C4-2B (cell line): ENCODE measurements around the gene KCNA4.

Experiments used
- H3K27ac ChIP-seq: fragments of 450-650 bp; 2 replicates; pipeline ENCODE4 v1.5.1; 2017
- ZFX ChIP-seq: fragments of 450-650 bp; IDR thresholded peaks from 2 replicates; pipeline ENCODE4 v1.6.1; 2017
- TF ChIP-seq, protein P1 (sequence below): fragments of 450-650 bp; conservative IDR thresholded peaks from 2 replicates; pipeline ENCODE4 v1.5.1; 2017; ENCODE audit warnings: mild to moderate bottlenecking

KCNA4 gene

DNA sequence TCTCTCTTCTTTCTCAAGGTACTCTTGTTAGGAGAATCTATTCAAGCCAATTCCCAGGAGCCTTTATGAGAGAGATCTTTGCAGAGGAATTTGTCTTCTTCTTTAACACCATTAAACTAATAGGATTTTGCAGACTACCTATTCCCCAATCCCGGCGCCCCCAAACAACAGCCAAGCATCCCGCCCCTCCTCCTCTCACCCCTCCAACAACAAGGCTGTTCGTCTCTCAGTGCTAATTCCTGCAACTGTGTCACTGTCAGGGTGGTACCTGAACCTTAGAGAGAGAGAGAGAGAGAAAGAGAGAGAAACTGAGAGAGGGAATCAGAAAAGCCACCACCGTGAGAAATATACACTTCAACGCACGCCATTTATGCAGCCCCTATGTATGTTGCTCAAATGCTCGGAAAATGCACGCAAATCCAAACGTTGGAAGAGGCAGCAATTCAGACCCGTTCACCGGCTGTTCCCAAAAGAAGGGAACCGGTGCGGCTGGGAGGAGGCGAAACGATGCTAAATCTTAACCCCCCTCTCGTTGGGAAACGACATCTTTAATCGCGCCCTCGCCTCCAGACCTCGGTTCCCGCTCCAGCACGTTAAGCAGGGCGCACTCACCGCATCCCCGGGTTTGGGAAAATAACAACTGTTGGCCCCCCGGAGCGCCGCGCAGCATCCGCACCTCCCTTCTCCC is 961 bp downstream of the KCNA4 start:
- no peak for TF ChIP-seq ZFX
- TF ChIP-seq, protein P1, sequence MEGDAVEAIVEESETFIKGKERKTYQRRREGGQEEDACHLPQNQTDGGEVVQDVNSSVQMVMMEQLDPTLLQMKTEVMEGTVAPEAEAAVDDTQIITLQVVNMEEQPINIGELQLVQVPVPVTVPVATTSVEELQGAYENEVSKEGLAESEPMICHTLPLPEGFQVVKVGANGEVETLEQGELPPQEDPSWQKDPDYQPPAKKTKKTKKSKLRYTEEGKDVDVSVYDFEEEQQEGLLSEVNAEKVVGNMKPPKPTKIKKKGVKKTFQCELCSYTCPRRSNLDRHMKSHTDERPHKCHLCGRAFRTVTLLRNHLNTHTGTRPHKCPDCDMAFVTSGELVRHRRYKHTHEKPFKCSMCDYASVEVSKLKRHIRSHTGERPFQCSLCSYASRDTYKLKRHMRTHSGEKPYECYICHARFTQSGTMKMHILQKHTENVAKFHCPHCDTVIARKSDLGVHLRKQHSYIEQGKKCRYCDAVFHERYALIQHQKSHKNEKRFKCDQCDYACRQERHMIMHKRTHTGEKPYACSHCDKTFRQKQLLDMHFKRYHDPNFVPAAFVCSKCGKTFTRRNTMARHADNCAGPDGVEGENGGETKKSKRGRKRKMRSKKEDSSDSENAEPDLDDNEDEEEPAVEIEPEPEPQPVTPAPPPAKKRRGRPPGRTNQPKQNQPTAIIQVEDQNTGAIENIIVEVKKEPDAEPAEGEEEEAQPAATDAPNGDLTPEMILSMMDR = no peak
- H3K27ac ChIP-seq = no peak overlapping the region

DNA sequence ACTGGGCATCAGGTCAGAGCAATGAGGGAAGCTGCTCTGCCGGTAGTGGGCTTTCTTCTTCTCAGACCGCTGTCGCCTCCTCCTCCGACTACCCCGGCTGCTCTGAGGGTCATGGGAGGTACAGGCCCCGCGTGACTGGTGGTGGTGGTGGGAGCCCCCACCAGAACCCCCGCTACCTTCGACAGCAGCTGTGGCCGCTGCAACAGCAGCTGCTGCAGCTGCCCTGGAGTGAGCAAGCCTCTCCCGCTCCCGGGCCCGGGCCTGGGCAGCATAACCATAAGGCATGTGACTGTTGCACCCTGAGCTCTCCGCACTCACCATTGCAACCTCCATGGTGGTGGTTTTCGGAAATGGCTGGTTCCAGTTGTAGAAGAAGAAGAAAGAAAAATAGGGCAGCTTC is 4.5 kb downstream of the KCNA4 start:
- H3K27ac ChIP-seq = no peak overlapping the region
- TF ChIP-seq, protein P1 = no peak
- TF ChIP-seq ZFX = no peak

DNA sequence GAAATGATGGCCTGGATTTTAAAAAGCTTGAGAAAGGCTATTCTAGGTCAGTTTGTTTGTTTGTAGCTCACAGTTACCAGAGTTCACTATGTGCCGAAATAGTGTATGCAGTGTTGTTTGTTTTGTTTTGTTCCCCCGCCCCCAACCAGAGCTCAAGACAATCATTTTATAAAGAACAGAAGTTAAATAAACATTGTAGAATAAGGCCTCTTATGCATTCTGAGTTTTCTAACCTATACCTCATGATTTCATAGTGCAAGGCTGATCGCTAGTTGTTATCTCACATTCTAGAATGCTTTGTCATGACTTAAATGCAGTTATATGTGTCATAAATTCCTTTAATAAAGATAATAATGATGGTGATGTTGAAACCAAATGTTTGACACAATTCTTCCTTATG is 7.8 kb downstream of the KCNA4 start:
- H3K27ac ChIP-seq = no peak overlapping the region
- TF ChIP-seq, protein P1 = no peak
- TF ChIP-seq ZFX = no peak

DNA sequence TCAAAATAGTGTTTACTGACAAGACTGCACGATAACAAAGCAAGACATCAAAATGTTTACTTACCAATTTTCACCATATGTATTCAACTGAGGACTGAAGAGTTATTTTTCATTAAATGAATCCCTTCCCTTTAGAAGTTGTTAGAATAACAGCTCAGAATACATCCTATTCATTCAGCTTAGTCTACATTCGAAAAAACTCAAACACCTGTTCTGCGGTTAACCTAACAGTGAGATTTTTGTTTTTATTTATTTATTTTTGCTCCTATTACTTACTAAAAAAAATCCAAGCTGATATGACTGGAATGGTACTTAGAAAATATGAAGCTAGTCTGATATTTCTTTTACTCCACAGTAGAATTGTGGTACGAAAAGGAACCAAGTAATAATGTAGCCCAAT is 10.0 kb downstream of the KCNA4 start:
- no peak for TF ChIP-seq ZFX
- TF ChIP-seq, protein P1 = no peak
- H3K27ac ChIP-seq = no peak overlapping the region

DNA sequence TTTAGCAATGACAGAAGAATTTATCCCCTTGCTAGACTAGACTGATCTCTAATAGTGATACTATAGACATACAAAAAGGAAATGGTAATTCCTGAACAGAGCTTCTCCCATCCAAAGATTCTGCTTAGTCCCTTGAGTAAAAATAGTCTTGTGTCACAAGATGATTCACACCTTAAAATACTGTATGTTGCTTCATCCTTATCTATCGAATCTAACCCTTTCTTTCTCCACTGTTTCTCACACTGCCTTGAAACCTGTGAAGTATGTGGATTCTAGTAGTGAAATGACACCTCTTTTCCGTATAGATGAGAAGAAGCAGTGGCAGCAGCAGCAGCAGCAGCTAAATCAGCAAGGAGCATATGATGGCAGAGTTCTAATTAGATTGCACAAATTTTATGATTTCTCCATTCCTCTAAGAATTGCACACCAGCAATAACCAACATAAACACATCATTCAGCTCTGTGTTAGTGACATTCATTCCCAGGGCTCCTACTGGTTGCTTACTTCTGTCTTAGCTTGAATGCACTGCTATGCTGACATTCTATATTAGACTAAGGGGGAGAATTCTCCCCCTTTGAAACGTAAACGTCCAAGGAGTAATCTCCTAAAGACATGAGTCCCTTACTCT is 14.6 kb downstream of the KCNA4 start:
- no peak for TF ChIP-seq ZFX
- TF ChIP-seq, protein P1 = no peak
- H3K27ac ChIP-seq = no peak overlapping the region

DNA sequence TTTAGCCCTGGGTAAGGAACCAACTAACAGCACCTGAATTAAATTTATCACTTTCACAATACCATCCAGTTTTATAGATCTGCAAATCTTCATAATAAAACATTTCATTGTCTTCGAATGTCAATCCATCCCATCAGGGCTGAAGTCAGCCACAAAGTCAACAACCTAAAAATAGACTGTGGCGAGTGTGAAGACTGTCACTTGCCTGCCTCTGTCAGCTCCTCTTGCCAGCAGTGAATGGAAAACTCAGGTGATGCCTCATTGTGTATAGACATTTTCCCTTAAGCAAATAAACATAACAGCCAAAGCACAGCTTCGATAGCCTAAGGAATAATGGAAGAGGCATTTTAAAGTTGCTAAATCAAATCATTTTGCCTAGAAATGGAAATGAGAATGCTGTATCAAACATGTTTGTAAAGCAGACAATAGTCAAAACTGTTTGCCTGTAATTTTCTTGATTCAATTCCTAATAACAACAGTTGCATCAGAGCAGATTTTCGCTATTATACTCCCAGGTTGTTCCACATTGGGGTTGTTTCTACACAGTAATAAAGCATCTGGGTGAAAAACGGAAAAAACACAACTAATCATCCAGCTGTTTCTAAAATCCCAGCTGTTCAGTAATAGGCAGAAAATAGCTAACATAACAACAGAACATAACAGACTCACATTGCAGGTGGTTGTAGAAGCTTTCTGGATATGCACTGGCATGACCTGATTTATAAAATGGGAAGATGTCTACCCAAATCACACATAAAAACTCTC is 15.7 kb downstream of the KCNA4 start:
- H3K27ac ChIP-seq = no peak overlapping the region
- no peak for TF ChIP-seq ZFX
- TF ChIP-seq, protein P1 = no peak

DNA sequence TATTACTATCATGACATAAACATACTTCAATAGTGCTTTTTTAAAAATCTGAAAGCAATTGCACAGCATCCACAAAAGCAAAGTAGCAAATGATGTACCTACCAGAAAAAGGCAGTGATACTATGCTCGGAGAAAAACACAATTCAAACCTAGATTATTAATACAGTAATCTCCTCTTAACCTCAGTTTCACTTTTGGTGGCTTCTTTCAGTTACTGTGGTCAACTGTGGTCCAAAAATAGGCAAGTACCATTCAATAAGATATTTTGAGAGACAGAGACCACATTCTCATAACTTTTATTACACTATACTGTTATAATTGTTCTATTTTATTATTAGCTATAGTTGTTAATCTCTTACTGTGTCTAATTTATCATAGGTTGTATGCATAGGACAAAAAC is 20.8 kb downstream of the KCNA4 start:
- H3K27ac ChIP-seq = no peak overlapping the region
- TF ChIP-seq ZFX = no peak
- TF ChIP-seq, protein P1 = no peak
